GM18870 (cell line): ENCODE data around the gene NRIP1.

Experiments
- ATAC-seq: cut with Tn5 transposase; IDR thresholded peaks from one replicate; pipeline ENCODE4 v1.9.1; 2021; ENCODE audit warnings: moderate library complexity; ENCODE audit not compliant: unreplicated experiment

Gene NRIP1

DNA sequence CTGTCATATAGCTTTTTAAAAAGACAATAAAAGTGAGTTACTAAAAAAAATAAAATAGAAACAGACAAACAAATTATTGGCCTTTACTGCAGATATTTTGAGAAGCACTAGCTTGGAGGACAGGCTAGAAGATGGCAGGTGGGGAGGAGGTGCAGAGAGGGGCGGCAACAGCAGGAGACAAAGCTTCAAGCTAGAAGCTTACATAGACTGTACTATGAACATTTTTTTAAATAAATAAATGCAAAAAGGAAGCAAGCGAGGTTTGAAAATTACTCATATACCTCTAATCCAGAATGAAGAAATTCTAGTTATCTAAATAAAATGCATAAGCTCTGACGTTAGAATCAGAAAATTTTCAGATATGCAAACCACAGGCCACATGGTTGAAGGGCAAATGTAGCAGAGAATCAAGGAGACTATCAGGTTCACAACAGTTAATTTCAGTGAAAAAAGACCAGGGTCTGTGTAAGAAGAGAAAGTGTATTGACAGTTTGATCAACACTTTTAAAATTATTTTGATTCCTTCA is 54.9 kb downstream of the NRIP1 start:
- ATAC-seq: no peak

DNA sequence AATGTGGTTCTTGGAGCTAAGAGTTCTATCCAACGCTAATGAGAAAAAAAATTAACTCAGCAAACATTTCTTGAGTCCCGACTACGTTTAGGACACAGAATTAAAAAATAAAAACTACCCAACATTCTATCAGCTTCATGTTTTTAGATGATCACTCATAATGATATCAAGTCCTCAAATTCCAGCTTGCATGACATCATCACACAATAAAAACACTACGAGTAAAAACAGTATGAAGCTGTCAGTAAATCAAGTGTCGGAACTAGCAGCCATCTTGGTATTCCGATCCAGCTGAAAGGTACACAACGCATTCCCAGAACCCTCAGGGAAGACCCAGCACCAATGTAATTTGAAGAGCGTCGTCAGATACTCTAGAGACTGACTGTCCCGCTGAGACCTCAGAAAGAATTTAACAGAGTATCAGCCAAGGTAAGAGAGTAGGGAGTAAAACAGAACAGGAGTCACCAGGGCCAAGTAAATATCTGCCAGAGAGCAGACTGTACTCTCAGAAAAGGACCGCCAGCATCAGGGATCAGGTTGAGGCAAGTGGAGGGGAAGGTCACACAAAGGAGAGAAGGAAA is 57.0 kb downstream of the NRIP1 start:
- no peak for ATAC-seq

DNA sequence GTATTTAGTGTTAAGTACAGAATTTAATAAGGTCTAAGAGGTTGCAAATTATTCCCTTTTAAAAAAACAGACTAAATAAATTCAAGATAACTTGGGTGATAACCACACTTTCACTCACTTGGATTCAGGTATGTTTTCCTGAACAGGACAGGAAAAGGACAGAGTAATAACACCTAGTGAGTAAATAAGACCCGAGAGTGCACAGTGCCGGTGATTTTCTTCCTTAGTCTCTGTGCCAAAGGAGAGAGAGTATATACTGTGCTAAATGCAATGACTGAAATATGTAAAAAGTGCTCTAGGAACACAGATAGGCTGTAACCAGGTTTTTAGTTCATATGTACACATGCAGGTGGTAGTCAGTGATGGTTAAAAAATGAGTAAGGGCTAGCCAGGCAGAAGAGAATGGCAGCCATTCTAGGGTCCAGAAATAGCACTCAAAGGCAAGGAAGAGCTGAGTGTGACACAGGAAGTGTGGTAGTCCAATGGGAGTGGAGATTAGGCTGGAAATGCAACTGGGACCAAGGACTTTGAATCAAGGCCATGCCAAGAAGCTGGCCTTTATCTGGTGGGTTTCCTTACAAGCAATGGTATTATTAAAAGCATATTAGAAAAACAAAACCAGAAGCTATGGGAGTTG is 58.1 kb downstream of the NRIP1 start:
- ATAC-seq: no peak

DNA sequence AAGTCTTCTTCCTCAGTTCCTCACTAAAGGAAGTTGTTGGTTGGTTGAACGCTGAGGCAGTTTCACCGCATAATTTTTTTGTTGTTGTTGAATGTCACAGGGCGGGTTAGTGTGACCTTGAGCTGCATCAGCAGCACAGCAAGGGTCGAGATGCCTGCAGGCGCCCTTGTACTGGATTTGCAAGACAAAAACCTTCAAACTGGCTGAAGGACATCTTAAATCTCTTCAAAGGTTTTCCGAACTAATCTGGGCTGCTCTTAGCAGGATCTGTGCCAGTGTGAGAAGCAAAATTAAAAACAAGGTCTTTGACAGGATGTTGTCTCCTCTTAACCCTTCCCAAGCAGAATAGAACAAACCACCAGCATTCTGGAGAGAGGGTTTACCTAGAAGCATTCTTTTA is 59.4 kb downstream of the NRIP1 start:
- no peak for ATAC-seq

GRCh38 chr21:15004721-15005370 is 60.0 kb downstream of the NRIP1 start:
- ATAC-seq: no peak

GRCh38 chr21:15003463-15004135 is 61.2 kb downstream of the NRIP1 start:
- no peak for ATAC-seq

- peak; percentile 94 for ATAC-seq
Observed at GRCh38 chr21:15001857-15002606, 62.8 kb downstream of the NRIP1 start.

- no peak for ATAC-seq
Observed at GRCh38 chr21:15001113-15001512, 63.7 kb downstream of the NRIP1 start.

GRCh38 chr21:15000081-15000480 is 64.7 kb downstream of the NRIP1 start:
- no peak for ATAC-seq

- no peak for ATAC-seq
Observed at GRCh38 chr21:14998784-14999183, 66.0 kb downstream of the NRIP1 start.

GRCh38 chr21:14998336-14998735 is 66.5 kb downstream of the NRIP1 start:
- no peak for ATAC-seq

DNA sequence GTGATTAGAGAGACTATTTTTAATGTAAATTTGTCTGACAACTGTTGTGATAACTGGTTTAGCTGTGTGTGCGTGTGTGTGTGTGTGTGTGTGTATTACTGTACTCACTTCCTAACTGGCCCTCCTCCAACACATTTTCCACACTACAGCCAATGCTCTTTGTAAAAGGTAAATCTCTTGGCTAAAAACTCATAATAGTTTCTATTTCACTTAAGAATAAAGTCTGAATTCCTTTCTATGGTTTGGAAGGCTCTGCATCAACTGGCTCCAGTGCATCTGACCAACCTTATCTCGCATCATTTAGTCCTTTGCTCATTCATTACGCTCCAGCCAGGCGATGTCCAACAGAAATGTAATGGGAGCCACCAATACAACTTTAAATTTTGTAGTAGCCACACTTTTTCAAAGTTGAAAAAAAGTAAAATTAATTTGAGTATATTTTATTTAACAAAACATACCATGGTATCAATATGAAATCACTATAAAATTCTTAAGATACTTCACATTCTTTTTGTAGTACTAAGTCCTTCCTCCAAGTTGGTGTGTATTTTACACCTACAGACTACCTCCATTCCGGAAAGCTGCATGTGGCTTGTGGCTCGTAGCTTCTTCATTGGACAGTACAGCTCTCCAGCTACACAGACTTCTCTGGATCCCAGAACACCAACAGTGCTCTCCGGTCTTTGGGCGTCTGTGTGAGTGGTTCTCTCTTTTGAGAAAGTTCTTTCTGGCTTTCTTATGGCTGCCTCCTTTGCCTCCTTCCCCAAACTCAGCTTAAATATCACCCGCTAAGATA is 68.9 kb downstream of the NRIP1 start:
- no peak for ATAC-seq

GRCh38 chr21:14995226-14995625 is 69.6 kb downstream of the NRIP1 start:
- no peak for ATAC-seq

DNA sequence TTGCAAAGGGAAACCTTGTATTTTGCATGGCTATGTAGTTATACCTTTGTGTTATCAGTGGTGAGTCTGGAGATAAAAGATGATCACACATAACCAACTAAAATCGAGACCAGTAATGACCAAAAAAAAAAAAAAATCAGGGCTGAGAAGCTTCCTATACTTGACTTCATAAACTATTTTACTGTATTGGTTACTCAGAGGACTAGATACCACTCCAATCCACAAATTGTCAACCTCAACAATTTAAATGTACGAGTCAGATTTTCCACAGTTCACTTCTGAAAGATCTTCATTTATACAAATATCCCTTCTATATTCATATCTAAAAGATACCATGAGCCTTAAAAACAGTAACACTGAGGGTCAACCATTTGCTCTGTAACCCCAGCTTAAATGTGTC is 71.7 kb downstream of the NRIP1 start:
- no peak for ATAC-seq

DNA sequence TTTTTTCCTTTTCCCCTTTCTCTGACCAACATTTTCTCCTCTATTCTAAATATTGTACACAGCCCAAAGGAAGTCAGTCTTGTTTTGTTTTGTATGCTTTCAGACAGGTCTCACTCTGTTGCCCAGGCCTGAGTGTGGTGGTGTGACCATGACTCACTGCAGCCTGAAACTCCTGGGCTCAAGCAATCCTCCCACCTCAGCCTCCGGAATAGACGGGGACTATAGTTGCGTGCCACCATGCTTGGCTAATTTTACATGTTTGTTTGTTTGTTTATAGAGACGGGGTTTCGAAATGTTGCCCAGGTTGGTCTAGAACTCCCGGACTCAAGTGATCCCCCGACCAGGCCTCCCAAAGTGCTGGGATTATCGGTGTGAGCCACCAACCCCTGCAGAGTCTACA is 72.8 kb downstream of the NRIP1 start:
- no peak for ATAC-seq

DNA sequence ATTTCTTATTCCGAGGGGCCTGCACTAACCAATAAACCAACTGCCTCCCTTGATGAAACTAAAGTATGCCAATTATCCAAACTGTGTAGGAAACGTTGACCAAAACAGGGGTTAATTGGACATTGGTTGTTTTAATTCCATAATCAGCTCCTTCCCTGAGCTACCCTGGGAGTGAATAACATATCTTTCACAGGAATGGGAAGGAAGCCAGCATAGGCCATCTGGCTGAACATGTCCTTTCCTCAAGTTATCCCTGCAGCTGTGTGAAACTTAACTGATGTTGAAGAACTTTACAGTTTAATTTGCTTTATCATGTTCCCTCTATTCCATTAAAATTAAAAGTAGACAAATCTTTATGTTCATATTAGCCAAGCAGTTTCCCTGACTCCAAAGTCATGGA is 75.4 kb downstream of the NRIP1 start:
- no peak for ATAC-seq

DNA sequence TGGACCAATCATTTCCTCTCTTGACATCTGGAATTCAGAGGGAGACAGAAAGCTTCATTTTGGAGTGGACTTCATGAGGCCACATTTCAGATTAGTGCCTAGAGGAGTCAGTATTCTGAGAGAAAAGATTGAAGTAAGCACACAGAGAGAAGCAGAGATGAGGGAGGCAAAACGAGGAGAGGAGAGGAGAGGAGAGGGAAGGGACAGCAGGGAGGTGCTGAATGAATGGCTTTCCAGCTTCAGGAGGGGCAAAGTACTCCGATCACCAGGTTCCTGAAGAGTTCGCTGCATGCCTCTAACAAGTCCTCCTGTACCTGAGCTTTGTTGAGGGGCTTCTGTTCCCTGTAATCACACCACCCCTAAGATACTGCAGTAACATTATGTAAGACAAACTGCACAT is 76.0 kb downstream of the NRIP1 start:
- no peak for ATAC-seq

DNA sequence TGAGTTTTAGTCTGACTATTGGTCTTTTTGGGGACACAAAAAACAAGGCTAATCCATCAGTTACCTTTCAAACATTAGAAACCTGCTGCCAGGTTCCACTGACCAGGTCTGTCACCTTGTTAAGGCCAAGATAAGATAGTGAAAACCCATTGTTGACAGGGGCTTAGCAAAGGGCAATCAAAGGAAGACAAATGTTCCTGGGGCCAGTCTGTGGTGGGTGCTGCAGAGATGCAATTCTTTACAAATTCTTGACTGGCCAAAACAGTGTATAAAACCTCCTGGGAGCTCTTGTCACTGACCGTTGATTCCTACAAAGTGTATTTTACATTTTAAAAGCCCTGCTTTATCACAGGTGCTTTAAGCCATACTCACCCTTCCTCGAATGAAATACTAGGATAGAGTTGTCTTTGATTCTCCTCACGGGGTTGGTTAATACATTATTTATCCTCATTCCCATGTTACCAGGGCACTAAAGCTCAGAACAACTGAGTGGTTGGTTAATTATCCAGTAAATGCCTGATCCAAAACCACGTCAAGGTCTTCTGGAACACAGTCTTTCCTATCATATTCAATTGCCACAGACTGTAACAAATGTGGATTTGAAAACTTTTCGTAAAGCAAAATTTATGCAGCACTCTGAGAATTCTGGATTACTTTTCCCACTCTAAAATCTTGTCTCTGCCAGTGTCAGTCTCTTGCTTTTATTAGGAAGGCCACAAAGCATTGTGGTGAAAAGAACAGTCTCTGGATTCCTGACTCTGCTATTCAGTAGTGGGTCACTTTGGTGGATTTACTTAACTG is 77.2 kb downstream of the NRIP1 start:
- ATAC-seq: no peak

DNA sequence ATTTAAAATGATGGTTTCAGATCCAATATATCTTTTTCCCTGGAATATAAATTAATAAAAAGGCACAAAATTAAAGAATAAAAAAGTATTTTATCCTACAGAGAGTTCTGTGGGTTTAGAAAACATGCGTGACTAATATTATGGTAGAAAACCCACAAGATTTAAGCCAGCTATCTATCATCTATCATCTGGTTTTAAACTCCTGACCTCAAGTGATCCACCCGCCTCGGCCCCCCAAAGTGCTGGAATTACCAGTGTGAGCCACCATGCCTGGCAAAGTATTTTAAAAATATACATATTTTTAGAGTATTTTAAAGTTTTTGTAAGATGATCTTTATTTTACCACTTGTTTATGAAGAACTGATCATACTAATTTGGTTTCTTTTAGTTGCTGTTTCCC is 79.5 kb downstream of the NRIP1 start:
- no peak for ATAC-seq
